Stimulated activated naive CD4-positive, alpha-beta T cell treated with Interleukin-2 at 50 U/mL for 16 hours (primary cell): ENCODE data around the gene MEX3A.
"Not testable (repeated sequence)": the region's sequence is repeated elsewhere in the genome, so short reads cannot be mapped to it uniquely, and the experiment has no call there.

Experiments used
- DNase-seq: peaks from one replicate; lab custom pipeline; 2025; lab: John Stamatoyannopoulos, UW

The MEX3A gene

DNA sequence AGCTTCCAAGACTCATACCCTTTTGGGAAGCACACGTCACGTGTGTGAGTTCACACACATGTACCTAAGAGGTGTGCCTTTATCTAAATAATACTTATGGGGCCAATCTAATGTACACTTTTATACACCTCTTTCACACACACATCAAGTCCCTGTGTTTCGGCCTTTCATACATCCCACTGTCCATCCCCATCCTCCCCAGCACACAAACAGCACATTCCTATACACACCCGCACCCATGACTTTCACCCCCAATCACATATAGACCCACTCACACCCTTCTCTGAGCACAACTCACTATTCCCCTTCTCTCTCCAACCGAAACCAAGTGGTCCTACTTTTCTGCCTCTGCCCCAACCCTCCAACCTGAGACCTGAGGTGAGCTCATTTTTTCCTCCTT is 3.5 kb downstream of the MEX3A start:
- DNase-seq = no peak

- DNase-seq = no peak
Observed at GRCh38 chr1:156077430-156077760, 4.9 kb downstream of the MEX3A start.

DNA sequence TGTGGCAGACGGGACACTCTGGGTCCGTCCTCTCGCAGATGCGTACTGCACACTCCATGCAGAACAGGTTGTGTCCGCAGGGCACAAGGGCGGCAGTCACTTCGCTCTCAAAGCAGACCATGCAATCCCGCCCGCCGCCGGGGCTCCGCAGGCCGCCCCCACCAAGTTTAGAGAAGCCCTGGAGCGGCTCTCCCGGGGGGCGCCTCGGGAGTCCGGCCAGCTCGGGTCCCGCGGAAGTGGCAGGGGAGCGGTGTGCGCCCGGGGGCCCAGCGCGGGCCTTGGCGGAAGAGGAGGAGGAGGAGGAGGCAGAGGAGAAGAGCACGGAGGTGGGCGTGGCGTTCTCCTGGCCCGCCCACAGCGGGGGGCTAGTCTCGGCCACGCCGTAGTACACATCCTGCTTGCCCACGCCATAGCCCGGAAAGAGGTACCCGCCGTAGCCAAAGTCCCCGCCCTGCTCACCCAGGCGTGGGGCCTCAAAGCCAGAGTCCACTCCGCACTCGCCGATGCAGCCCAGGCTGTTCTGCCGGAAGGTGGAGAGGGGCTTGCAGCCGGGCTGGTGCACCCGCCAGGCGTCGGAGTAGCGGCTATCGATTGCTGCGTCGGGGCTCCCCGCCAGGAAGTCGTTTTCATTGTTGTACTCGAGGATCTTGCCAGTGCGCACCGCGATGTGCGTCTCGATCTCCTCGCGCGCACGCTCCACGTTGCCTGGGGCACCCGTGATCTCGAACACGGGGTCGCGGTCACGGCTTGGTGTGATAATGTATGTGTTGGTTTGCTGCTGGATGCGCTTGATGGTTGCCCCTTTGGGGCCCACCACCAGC is 5.4 kb downstream of the MEX3A start:
- no peak for DNase-seq

- no peak for DNase-seq
Observed at GRCh38 chr1:156075775-156076204, 6.5 kb downstream of the MEX3A start.

DNA sequence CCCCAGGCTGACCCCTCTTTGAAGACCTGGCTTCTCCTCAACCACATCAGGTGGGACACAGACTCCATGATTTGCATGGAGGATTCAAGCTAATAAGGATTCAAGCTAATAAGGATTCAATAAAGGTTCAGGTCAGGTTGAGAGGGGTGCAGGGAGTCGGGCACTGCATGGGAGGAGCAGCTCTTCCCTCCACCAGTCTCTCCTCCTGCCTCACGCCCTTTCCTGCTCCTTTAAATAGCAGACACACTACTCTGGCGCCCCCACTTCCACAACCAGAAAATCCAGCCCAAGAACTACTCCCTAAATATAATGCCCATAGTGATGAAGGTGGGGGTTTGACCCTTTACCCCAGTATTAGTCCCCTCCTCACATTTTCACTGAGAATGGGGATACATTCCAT is 7.1 kb downstream of the MEX3A start:
- DNase-seq = no peak

DNA sequence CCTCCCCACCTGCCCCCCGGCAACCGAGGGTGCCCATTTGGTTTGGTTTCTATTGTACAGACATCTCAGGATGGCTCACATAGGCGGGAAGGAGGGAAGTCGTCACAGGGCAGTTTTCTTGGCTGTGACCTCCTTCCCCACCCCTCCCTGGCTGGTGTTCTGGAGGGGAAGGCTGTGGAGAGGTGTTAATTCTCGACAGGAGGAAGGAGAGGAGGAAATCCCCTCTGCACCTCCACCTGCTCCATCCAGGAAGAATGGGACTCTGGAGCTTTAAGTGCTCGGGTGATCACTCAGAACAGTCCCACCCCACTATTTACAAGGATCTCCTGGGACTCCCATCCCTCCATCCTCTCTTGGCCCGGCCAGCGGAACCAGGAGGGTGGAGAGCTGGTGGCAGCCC is 7.6 kb downstream of the MEX3A start:
- no peak for DNase-seq

DNA sequence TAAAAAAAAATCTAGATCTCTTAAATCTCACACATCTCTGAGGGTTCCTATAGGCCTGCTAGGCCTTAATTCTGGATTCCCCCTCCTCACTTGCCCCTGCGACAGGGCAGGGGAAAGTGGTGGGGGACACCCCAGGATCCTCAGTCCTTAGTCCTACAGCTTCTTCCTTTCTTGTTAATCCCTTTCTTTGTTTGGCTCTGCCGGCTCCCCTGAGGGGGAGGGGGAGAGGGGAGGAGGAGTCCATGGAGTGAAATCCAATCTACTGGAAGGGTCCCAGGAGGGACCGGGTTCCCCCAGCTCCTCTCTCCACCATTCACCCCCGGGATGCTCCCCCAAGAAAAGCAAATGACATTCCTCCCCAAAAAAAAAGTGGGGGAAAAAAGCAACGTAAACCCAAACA is 8.5 kb downstream of the MEX3A start:
- no peak for DNase-seq

- DNase-seq = no peak
Observed at GRCh38 chr1:156073110-156073687, 9.1 kb downstream of the MEX3A start.

GRCh38 chr1:156072251-156072650 is 10.0 kb downstream of the MEX3A start:
- DNase-seq = no peak

DNA sequence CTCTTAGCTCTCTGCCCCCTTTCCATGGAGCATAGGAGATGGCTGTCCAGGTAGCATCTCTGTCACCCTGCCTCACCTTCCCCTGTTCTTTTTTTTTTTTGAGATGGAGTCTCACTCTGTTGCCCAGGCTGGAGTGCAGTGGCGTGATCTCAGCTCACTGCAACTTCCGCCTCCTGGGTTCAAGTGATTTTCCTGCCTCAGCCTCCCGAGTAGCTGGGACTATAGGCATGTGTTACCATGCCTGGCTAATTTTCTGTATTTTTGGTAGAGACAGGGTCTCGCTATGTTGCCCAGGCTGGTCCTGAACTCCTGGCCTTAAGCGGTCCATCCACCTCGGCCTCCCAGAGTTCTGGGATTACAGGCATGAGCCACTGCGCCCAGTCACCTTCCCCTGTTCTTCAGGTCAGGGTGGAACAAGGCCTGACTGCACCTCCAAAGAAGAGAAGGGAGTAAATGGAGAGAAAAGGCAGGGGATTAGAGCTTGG is 10.9 kb downstream of the MEX3A start:
- DNase-seq = not testable (repeated sequence)

- no peak for DNase-seq
Observed at GRCh38 chr1:156070548-156070947, 11.7 kb downstream of the MEX3A start.

- no peak for DNase-seq
Observed at GRCh38 chr1:156069490-156070455, 12.5 kb downstream of the MEX3A start.

GRCh38 chr1:156067262-156067661 is 15.0 kb downstream of the MEX3A start:
- no peak for DNase-seq

- DNase-seq = no peak
Observed at GRCh38 chr1:156065871-156066270, 16.4 kb downstream of the MEX3A start.

GRCh38 chr1:156065212-156065611 is 17.1 kb downstream of the MEX3A start:
- no peak for DNase-seq

DNA sequence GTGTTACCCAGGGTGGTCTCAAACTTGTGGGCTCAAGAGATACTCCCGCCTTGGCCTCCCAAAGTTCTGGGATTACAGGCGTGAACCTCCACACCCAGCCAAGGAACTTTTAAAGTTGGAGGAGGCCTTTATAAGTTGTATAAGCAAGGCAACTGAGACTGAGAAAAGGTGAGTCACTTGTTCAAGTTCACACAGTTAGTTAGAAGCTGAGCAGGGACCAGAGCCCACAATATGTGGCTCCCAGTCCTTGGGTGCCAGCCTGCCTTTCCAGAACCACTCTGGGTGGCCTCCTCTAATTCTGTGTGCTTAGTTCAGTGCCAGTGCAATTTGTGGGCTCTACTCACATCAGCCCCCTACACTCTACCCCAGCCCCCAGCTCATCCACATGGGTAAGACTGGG is 17.6 kb downstream of the MEX3A start:
- DNase-seq = no peak

GRCh38 chr1:156063997-156064285 is 18.3 kb downstream of the MEX3A start:
- DNase-seq = no peak

DNA sequence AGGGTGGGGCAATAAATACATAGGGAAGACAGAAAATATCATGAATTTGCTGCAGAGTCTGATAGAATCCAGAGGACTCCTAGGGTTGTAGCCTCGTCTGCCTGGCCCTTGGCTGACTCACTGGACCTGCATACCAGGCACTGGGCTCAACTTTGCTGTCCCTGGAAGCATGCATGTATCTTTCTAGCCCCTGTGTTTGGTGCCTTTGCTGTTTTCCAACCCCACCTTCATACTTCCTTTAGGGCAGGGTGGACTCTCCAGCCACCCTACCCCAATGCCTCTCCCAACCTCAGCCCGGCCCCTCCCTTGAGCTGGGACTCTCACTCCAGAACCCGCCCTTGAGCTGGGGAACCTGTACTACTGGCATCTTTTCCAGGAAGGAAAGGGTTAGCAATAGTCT is 20.1 kb downstream of the MEX3A start:
- DNase-seq = no peak

GRCh38 chr1:156060937-156061636 is 21.2 kb downstream of the MEX3A start, which contains the start of gene RAB25:
TSS of gene RAB25 (plus strand) at chr1:156061160. CDS start at chr1:156061401, 241 bp downstream.
- no peak for DNase-seq

GRCh38 chr1:156056326-156056849 is 25.9 kb downstream of the MEX3A start:
- no peak for DNase-seq

GRCh38 chr1:156055281-156056048 is 26.8 kb downstream of the MEX3A start:
- no peak for DNase-seq
